CD14-positive monocyte (primary cell): Measurements from ENCODE around the gene ABCA6. TPM values are rescaled to one million over a fixed set of nuclear protein-coding genes. Genes with fewer than 3 reads are reported as not detected.

ENCODE experiments used
- DNase-seq, 3 donors: peaks; one replicate each; pipeline ENCODE4 v3.0.0-alpha.2; 2011 to 2022
- H2AFZ ChIP-seq: 2 replicates; pipeline ENCODE4 v1.6.0; 2012; ENCODE audit warnings: mild to moderate bottlenecking, low read depth, low read length, inconsistent platforms; ENCODE audit not compliant: insufficient read depth, poor library complexity, severe bottlenecking
- H3K27ac ChIP-seq, 2 donors: 1 replicate in 1 of 2; 2 replicates in 1 of 2; pipeline ENCODE4 v1.5.1; 2012 to 2013; ENCODE audit warnings: low read length in 2 of 2, control low read depth in 1 of 2, inconsistent platforms in 1 of 2, low read depth in 1 of 2, mild to moderate bottlenecking in 1 of 2
- H3K27me3 ChIP-seq, 2 donors: one replicate each; pipeline versions ENCODE4 v1.6.0 to v1.6.1; 2011 to 2013; ENCODE audit warnings: low read length in 2 of 2; ENCODE audit not compliant: control insufficient read depth in 2 of 2, insufficient read depth in 2 of 2
- H3K36me3 ChIP-seq, 2 donors: replicated peaks in 1 of 2; 1 replicate in 1 of 2; 2 replicates in 1 of 2; pipeline versions ENCODE4 v1.5.1 to v1.6.1; 2012 to 2013; ENCODE audit warnings: low read length in 2 of 2, control low read depth in 1 of 2, inconsistent platforms in 1 of 2, mild to moderate bottlenecking in 1 of 2; ENCODE audit not compliant: insufficient read depth in 2 of 2, control insufficient read depth in 1 of 2
- H3K4me1 ChIP-seq, 2 donors: 1 replicate in 1 of 2; 2 replicates in 1 of 2; pipeline versions ENCODE4 v1.5.1 to v1.6.1; 2012 to 2013; ENCODE audit warnings: low read length in 2 of 2, control low read depth in 1 of 2, inconsistent platforms in 1 of 2, mild to moderate bottlenecking in 1 of 2, moderate library complexity in 1 of 2; ENCODE audit not compliant: insufficient read depth in 2 of 2, control insufficient read depth in 1 of 2
- H3K4me2 ChIP-seq: replicated peaks from 2 replicates; pipeline ENCODE3; 2012; ENCODE audit warnings: low read length, moderate library complexity, mild to moderate bottlenecking; ENCODE audit not compliant: poor library complexity, severe bottlenecking; ENCODE audit errors: extremely low read depth
- H3K4me3 ChIP-seq, 3 experiments: fragments of 200-600 bp in 1 of 3; sonication (generic) in 1 of 3; replicated peaks in 1 of 3; 1 replicate in 2 of 3; 2 replicates in 1 of 3; pipeline ENCODE4 v1.5.1; 2011 to 2013; ENCODE audit warnings: low read length in 3 of 3, mild to moderate bottlenecking in 3 of 3, control low read depth in 2 of 3, low read depth in 2 of 3, inconsistent platforms in 1 of 3, moderate library complexity in 1 of 3
- H3K79me2 ChIP-seq: 2 replicates; pipeline ENCODE4 v1.6.0; 2012; ENCODE audit warnings: mild to moderate bottlenecking, control low read depth, inconsistent platforms, low read length, moderate library complexity; ENCODE audit not compliant: insufficient read depth
- H3K9ac ChIP-seq: 2 replicates; pipeline ENCODE4 v1.6.0; 2017; ENCODE audit warnings: low read length, mild to moderate bottlenecking; ENCODE audit not compliant: insufficient read depth, poor library complexity, severe bottlenecking
- H3K9me3 ChIP-seq, 2 donors: replicated peaks in 1 of 2; 1 replicate in 1 of 2; 2 replicates in 1 of 2; pipeline versions ENCODE4 v1.5.1 to v1.6.1; 2012 to 2013; ENCODE audit warnings: low read length in 2 of 2, control low read depth in 1 of 2; ENCODE audit not compliant: control insufficient read depth in 1 of 2, insufficient read depth in 1 of 2
- H4K20me1 ChIP-seq: 2 replicates; pipeline ENCODE4 v1.6.0; 2012; ENCODE audit warnings: mild to moderate bottlenecking, low read length, control low read depth, moderate library complexity; ENCODE audit not compliant: insufficient read depth
- H3K27ac Mint-ChIP-seq, 7 donors: one replicate each; pipeline ENCODE4 v1.8.0; 2020; ENCODE audit warnings: mild to moderate bottlenecking in 7 of 7, mixed read lengths in 7 of 7, moderate library complexity in 6 of 7, inconsistent platforms in 2 of 7
- H3K27me3 Mint-ChIP-seq, 3 donors: one replicate each; pipeline ENCODE4 v1.8.0; 2021 to 2022; ENCODE audit warnings: low read depth in 3 of 3, mild to moderate bottlenecking in 3 of 3, mixed read lengths in 3 of 3, moderate library complexity in 3 of 3, inconsistent platforms in 1 of 3
- H3K36me3 Mint-ChIP-seq, 2 donors: one replicate each; pipeline ENCODE4 v1.8.0; 2020; ENCODE audit warnings: mixed read lengths in 2 of 2, inconsistent platforms in 1 of 2, mild to moderate bottlenecking in 1 of 2
- H3K4me1 Mint-ChIP-seq: one replicate; pipeline ENCODE4 v1.8.0; 2020; ENCODE audit warnings: mild to moderate bottlenecking, mixed read lengths
- H3K4me3 Mint-ChIP-seq, 2 donors: one replicate each; pipeline ENCODE4 v1.8.0; 2020; ENCODE audit warnings: mild to moderate bottlenecking in 2 of 2, mixed read lengths in 2 of 2, moderate library complexity in 1 of 2
- H3K9me3 Mint-ChIP-seq, 7 donors: one replicate each; pipeline ENCODE4 v1.8.0; 2020 to 2022; ENCODE audit warnings: mixed read lengths in 7 of 7, mild to moderate bottlenecking in 6 of 7, moderate library complexity in 6 of 7, inconsistent platforms in 2 of 7
- CTCF ChIP-seq: fragments of 200-600 bp; IDR thresholded peaks from one replicate; pipeline ENCODE4 v1.8.0; 2022; ENCODE audit warnings: antibody characterized with exemption, mild to moderate bottlenecking
- WGBS: methylation state at CpG from one replicate; pipeline ENCODE4 v1.1.5; 2013; ENCODE audit warnings: missing lambda C conversion rate; ENCODE audit not compliant: insufficient coverage; 5-methylcytosine and 5-hydroxymethylcytosine counted together
- intact Hi-C, 2 donors: fragments of 100-400 bp; cut with micrococcal nuclease; formaldehyde crosslinking; loops; one replicate each; pipeline versions ENCODE4 v1.15.0 to v1.15.1; 2023
- polyA plus RNA-seq, 3 donors: library from polyadenylated mRNA; depleted of rRNA in 1 of 3; unstranded in 2 of 3; stranded (reverse) in 1 of 3; fragments of 300-500 nt in 2 of 3; fragments of >200 nt in 1 of 3; fragmentation: Illumina TruSeq in 2 of 3; gene quantifications; 1 replicate in 2 of 3; 2 replicates in 1 of 3; pipeline ENCODE4 v1.2.3, GENCODE V29; 2012 to 2021

ABCA6 gene
- polyA plus RNA-seq, 3 donors = 0.52 to 0.93 (median 0.76) TPM

- Histone ChIP-seq H4K20me1 (no peaks in the 10 kb centered on the region), H3K79me2 (no peaks in the 10 kb centered on the region), H3K9ac (no peak overlapping the region), H3K4me1 (no peaks in the 10 kb centered on the region), H3K27me3 (no peaks in the 10 kb centered on the region), H2AFZ (no peak overlapping the region), H3K4me3 (no peak overlapping the region), H3K9me3 (peaks cover 8 to 9% of the 10 kb centered on the region in 2 donors), H3K27ac (no peak overlapping the region), H3K4me2 (no peak overlapping the region), H3K36me3 (no peaks in the 10 kb centered on the region)
- intact Hi-C loops = no loop called here
- WGBS = no CpG with 5 or more reads among the region's 2 CpGs
- TF ChIP-seq CTCF = no peak
- H3K36me3 Mint-ChIP-seq = peaks cover 1 to 6% of the 10 kb centered on the region in 2 donors
- peaks cover 0 to 2% (median 0%) of the 10 kb centered on the region in 3 donors for H3K27me3 Mint-ChIP-seq
- no peak for DNase-seq
- no peak overlapping the region for H3K4me3 Mint-ChIP-seq
- peaks cover 10% of the 10 kb centered on the region for H3K4me1 Mint-ChIP-seq
- H3K9me3 Mint-ChIP-seq = peaks cover 4 to 19% (median 15%) of the 10 kb centered on the region in 7 donors
- H3K27ac Mint-ChIP-seq = no peak overlapping the region
Measured at GRCh38 chr17:69082696-69083095, 59.0 kb downstream of the ABCA6 start.

GRCh38 chr17:69078864-69079263 lies 62.8 kb downstream of the ABCA6 start:
- no peak overlapping the region for H3K27ac ChIP-seq
- intact Hi-C loops = no loop called here
- H3K36me3 ChIP-seq = no peaks in the 10 kb centered on the region
- no peak overlapping the region for H2AFZ ChIP-seq
- Mint-ChIP-seq H3K27ac (no peak overlapping the region), H3K27me3 (no peaks in the 10 kb centered on the region), H3K4me3 (no peak overlapping the region), H3K4me1 (peaks cover 2% of the 10 kb centered on the region), H3K9me3 (peaks cover 13 to 42% (median 35%) of the 10 kb centered on the region in 7 donors), H3K36me3 (peaks cover 2 to 12% of the 10 kb centered on the region in 2 donors)
- H4K20me1 ChIP-seq = no peaks in the 10 kb centered on the region
- no peak for TF ChIP-seq CTCF
- H3K4me3 ChIP-seq = no peak overlapping the region
- no peaks in the 10 kb centered on the region for H3K27me3 ChIP-seq
- peaks cover 9 to 18% of the 10 kb centered on the region in 2 donors for H3K9me3 ChIP-seq
- H3K79me2 ChIP-seq = no peaks in the 10 kb centered on the region
- no peak for DNase-seq
- no peak overlapping the region for H3K9ac ChIP-seq
- no peaks in the 10 kb centered on the region for H3K4me1 ChIP-seq
- H3K4me2 ChIP-seq = no peak overlapping the region
